ENCODE measurements around the gene TMED9. TPM values are rescaled to one million over a fixed set of nuclear protein-coding genes. Genes with fewer than 3 reads are reported as not detected.

TMED9 gene
- total and polyA plus RNA-seq, 2 donors (not counting 3 experiments of a cell fraction or from before 2014, with no cell fraction given) = 291 to 331 TPM

- POLR2A ChIA-PET = interaction anchor here (1.1 kb wide), 1 partner anchor 14 kb away, joined by 6 read pairs; no protein-coding TSS in a partner anchor
- dilution Hi-C loops (cut with MboI; ENCODE audit: extremely low pct_ligation_motif_present, low sequenced_read_pairs) = no loop called here
Observed at GRCh38 chr5:177599731-177600507, 7.9 kb downstream of the TMED9 start, which contains the start of gene B4GALT7. TSS of gene B4GALT7 (plus strand) at chr5:177600132. CDS start at chr5:177600211, 79 bp downstream.

GRCh38 chr5:177600508-177601018 lies 8.6 kb downstream of the TMED9 start:
- no peak for TF ChIP-seq JUN (IDR thresholded peaks at IDR 0.05; ENCODE audit: borderline replicate concordance, insufficient read depth, insufficient read length, low read depth)
- no peak for TF ChIP-seq CTCF (IDR thresholded peaks at IDR 0.05; ENCODE audit: extremely low read depth in 1 of 2, insufficient read depth in 1 of 2, low read depth in 1 of 2, low read length in 2 of 2)
- no peak for TF ChIP-seq MYC (IDR thresholded peaks at IDR 0.05; ENCODE audit: low read depth, low read length)
- no peak for TF ChIP-seq EZH2 (IDR thresholded peaks at IDR 0.05; ENCODE audit: borderline replicate concordance, low read depth, low read length, severe bottlenecking)
- TF ChIP-seq POLR2AphosphoS5 (IDR thresholded peaks at IDR 0.05; ENCODE audit: insufficient read depth, low read depth, low read length) = no peak
- no peak for TF ChIP-seq POLR2A (IDR thresholded peaks at IDR 0.05; ENCODE audit: low read depth, low read length)
- TF ChIP-seq FOS (IDR thresholded peaks at IDR 0.05; ENCODE audit: borderline replicate concordance, insufficient read depth, low read length) = no peak
- no peak for TF ChIP-seq MAX (IDR thresholded peaks at IDR 0.05; ENCODE audit: insufficient read depth, insufficient read length)
- no peak for TF ChIP-seq GATA2 (IDR thresholded peaks at IDR 0.05; ENCODE audit: insufficient read depth, insufficient read length, low read depth, low read length)
- H3K4me3 ChIP-seq (replicated peaks in 1 of 3; ENCODE audit: insufficient read depth in 1 of 3, low read depth in 1 of 3, low read length in 3 of 3) = peak overlapping the region; percentile 73 to 90 (median 77)
- POLR2A ChIA-PET = no interaction called here
- peak overlapping the region; percentile 86 for H3K4me2 ChIP-seq (ENCODE audit: insufficient read depth, low read length)
- DNase-seq (ENCODE audit: low read depth, low spot score) = peak; percentile 54
- H3K4me1 ChIP-seq (ENCODE audit: control insufficient read depth, extremely low read depth, insufficient read depth, low read length) = peaks cover 14% of the 10 kb centered on the region
- no peaks in the 10 kb centered on the region for H4K20me1 ChIP-seq (replicated peaks; ENCODE audit: control insufficient read depth, extremely low read depth, insufficient read depth, low read length)
- dilution Hi-C loops (cut with MboI; ENCODE audit: extremely low pct_ligation_motif_present, low sequenced_read_pairs) = no loop called here
- peaks cover 5 to 13% of the 10 kb centered on the region in 2 experiments for H3K36me3 ChIP-seq (ENCODE audit: control insufficient read depth in 2 of 2, extremely low read depth in 1 of 2, insufficient read depth in 2 of 2, low read length in 2 of 2)
- peaks cover 5% of the 10 kb centered on the region for H3K79me2 ChIP-seq (ENCODE audit: control insufficient read depth, insufficient read depth, low read length)
- intact Hi-C loops (cut with micrococcal nuclease) = loop anchor here (1.0 to 2.0 kb wide), 3 partner anchors 8 to 552 kb away; partner anchors contain the start of genes NHP2 and TMED9
- H3K27me3 ChIP-seq (ENCODE audit: control insufficient read depth in 2 of 2, insufficient read depth in 2 of 2, low read length in 2 of 2) = no peaks in the 10 kb centered on the region
- peak overlapping the region; percentile 45 for H2AFZ ChIP-seq (ENCODE audit: low read depth, low read length)
- no peaks in the 10 kb centered on the region for H3K9me3 ChIP-seq (replicated peaks; ENCODE audit: control insufficient read depth, insufficient read depth, low read length)
- peak overlapping the region; percentile 61 for H3K27ac ChIP-seq (ENCODE audit: insufficient read depth, low read depth, low read length)
- peak overlapping the region; percentile 87 for H3K9ac ChIP-seq (replicated peaks; ENCODE audit: extremely low read depth, insufficient read depth, low read length)
- H3K9me1 ChIP-seq (replicated peaks; ENCODE audit: control insufficient read depth, extremely low read depth, insufficient read depth, low read length) = no peaks in the 10 kb centered on the region
- CTCF ChIA-PET = interaction anchor here (1.3 kb wide), 1 partner anchor 39 kb away, joined by 5 read pairs; no protein-coding TSS in a partner anchor
- TSS peak; percentile 64 for BruUV-seq (replicated peaks)
- peak; percentile 72 for FAIRE-seq

More at GRCh38 chr5:177599731-177600507, 7.9 kb downstream of the TMED9 start, which contains the start of gene B4GALT7:
- Histone ChIP-seq H3K27me3 (ENCODE audit: control insufficient read depth in 2 of 2, insufficient read depth in 2 of 2, low read length in 2 of 2) (no peaks in the 10 kb centered on the region), H3K79me2 (ENCODE audit: control insufficient read depth, insufficient read depth, low read length) (peaks cover 5% of the 10 kb centered on the region), H3K36me3 (ENCODE audit: control insufficient read depth in 2 of 2, extremely low read depth in 1 of 2, insufficient read depth in 2 of 2, low read length in 2 of 2) (peaks cover 5 to 18% of the 10 kb centered on the region in 2 experiments), H3K4me2 (ENCODE audit: insufficient read depth, low read length) (peak within 1 kb of the TSS; percentile 86), H2AFZ (ENCODE audit: low read depth, low read length) (peak within 1 kb of the TSS; percentile 87), H3K9ac (replicated peaks; ENCODE audit: extremely low read depth, insufficient read depth, low read length) (peak within 1 kb of the TSS; percentile 87), H3K4me3 (replicated peaks in 1 of 3; ENCODE audit: insufficient read depth in 1 of 3, low read depth in 1 of 3, low read length in 3 of 3) (peak within 1 kb of the TSS; percentile 73 to 90 (median 77)), H3K9me1 (replicated peaks; ENCODE audit: control insufficient read depth, extremely low read depth, insufficient read depth, low read length) (no peaks in the 10 kb centered on the region), H3K27ac (ENCODE audit: insufficient read depth, low read depth, low read length) (peak within 1 kb of the TSS; percentile 61), H3K9me3 (replicated peaks; ENCODE audit: control insufficient read depth, insufficient read depth, low read length) (no peaks in the 10 kb centered on the region), H3K4me1 (ENCODE audit: control insufficient read depth, extremely low read depth, insufficient read depth, low read length) (peaks cover 14% of the 10 kb centered on the region), H4K20me1 (replicated peaks; ENCODE audit: control insufficient read depth, extremely low read depth, insufficient read depth, low read length) (no peaks in the 10 kb centered on the region)
- peak; percentile 31 for FAIRE-seq
- DNase-seq (ENCODE audit: low read depth, low spot score) = peak; percentile 73
- intact Hi-C loops (cut with micrococcal nuclease) = loop anchor here (1.0 to 10.0 kb wide), 4 partner anchors 8 to 1215 kb away; partner anchors contain the start of genes HIGD2A, NHP2, NOP16 and TMED9
- TF ChIP-seq POLR2A (IDR thresholded peaks at IDR 0.05; ENCODE audit: low read depth, low read length) (peak; percentile 94), POLR2AphosphoS5 (IDR thresholded peaks at IDR 0.05; ENCODE audit: insufficient read depth, low read depth, low read length) (peak; percentile 94), GATA2 (IDR thresholded peaks at IDR 0.05; ENCODE audit: insufficient read depth, insufficient read length, low read depth, low read length) (no peak)
- TSS peak; percentile 45 for BruUV-seq (replicated peaks)
- CTCF ChIA-PET = interaction anchor here (1.3 to 2.2 kb wide), 2 partner anchors 7 to 39 kb away, joined by 5 to 17 read pairs; no protein-coding TSS in a partner anchor
